Smooth muscle cell (in vitro differentiated cells): ENCODE measurements around the gene GINS1. TPM values are rescaled to one million over a fixed set of nuclear protein-coding genes. Genes with fewer than 3 reads are reported as not detected.

Experiments
- DNase-seq: peaks from one replicate; lab custom pipeline; 2025; ENCODE audit not compliant: unreplicated experiment; lab: John Stamatoyannopoulos, UW
- H2AFZ ChIP-seq: fragments of 200-600 bp; sonication (generic); 2 replicates; pipeline ENCODE4 v1.6.0; 2016; ENCODE audit warnings: antibody characterized with exemption, low read depth, mild to moderate bottlenecking
- H3F3A ChIP-seq: fragments of 200-600 bp; sonication (generic); 2 replicates; pipeline ENCODE4 v1.6.0; 2017; ENCODE audit warnings: antibody characterized with exemption, low read depth
- H3K27ac ChIP-seq: fragments of 200-600 bp; sonication (generic); 2 replicates; pipeline ENCODE4 v1.5.1; 2016; ENCODE audit warnings: low read depth, mild to moderate bottlenecking
- H3K27me3 ChIP-seq: fragments of 200-600 bp; sonication (generic); 2 replicates; pipeline ENCODE4 v1.6.1; 2016; ENCODE audit warnings: low read depth, mild to moderate bottlenecking
- H3K36me3 ChIP-seq: fragments of 200-600 bp; sonication (generic); 2 replicates; pipeline ENCODE4 v1.5.1; 2016; ENCODE audit warnings: low read depth
- H3K4me1 ChIP-seq: fragments of 200-600 bp; sonication (generic); 2 replicates; pipeline ENCODE4 v1.5.1; 2016; ENCODE audit warnings: low read depth
- H3K4me2 ChIP-seq: fragments of 200-600 bp; sonication (generic); 2 replicates; pipeline ENCODE4 v1.6.0; 2016; ENCODE audit warnings: mild to moderate bottlenecking
- H3K4me3 ChIP-seq: fragments of 200-600 bp; sonication (generic); 2 replicates; pipeline ENCODE4 v1.5.1; 2016; ENCODE audit warnings: mild to moderate bottlenecking
- H3K79me2 ChIP-seq: fragments of 200-600 bp; sonication (generic); 2 replicates; pipeline ENCODE4 v1.6.0; 2016; ENCODE audit warnings: low read depth, mild to moderate bottlenecking
- H3K9ac ChIP-seq: fragments of 200-600 bp; sonication (generic); 2 replicates; pipeline ENCODE4 v1.6.0; 2016; ENCODE audit warnings: low read depth
- H3K9me3 ChIP-seq: fragments of 200-600 bp; sonication (generic); replicated peaks from 2 replicates; pipeline ENCODE4 v1.5.1; 2016; ENCODE audit warnings: low read depth
- H4K20me1 ChIP-seq: fragments of 200-600 bp; sonication (generic); 2 replicates; pipeline ENCODE4 v1.6.0; 2016; ENCODE audit warnings: low read depth
- CTCF ChIP-seq: fragments of 200-600 bp; sonication (generic); IDR thresholded peaks from 2 replicates; pipeline ENCODE4 v1.5.1; 2017; ENCODE audit warnings: borderline replicate concordance, mild to moderate bottlenecking, antibody characterized with exemption; ENCODE audit not compliant: insufficient read depth, poor library complexity, severe bottlenecking
- WGBS: methylation state at CpG from one replicate; pipeline ENCODE4 v1.1.7; 2016; ENCODE audit warnings: low lambda C conversion rate; 5-methylcytosine and 5-hydroxymethylcytosine counted together
- polyA plus RNA-seq: library from polyadenylated mRNA; unstranded; fragments of >200 nt; fragmentation: Nextera tagmentation; extraction: Ambion mirVana; gene quantifications from 2 replicates; pipeline ENCODE4 v1.2.1, GENCODE V29; 2016
- total RNA-seq: library from RNA; depleted of rRNA; stranded (reverse); fragments of >200 nt; gene quantifications from 2 replicates; pipeline ENCODE4 v1.2.3, GENCODE V29; 2014

GINS1 gene
- total and polyA plus RNA-seq, 2 experiments from 2014 or later = 5.9 to 9.3 TPM

GRCh38 chr20:25461786-25462545, 54.5 kb downstream of the GINS1 start:
- no peak overlapping the region for H3K4me3 ChIP-seq
- no peak overlapping the region for H3K4me2 ChIP-seq
- no peak overlapping the region for H2AFZ ChIP-seq
- H3K9me3 ChIP-seq = no peaks in the 10 kb centered on the region
- H3K9ac ChIP-seq = no peak overlapping the region
- WGBS = 96% methylated on average over 18 of the region's 18 CpGs
- H4K20me1 ChIP-seq = no peaks in the 10 kb centered on the region
- no peaks in the 10 kb centered on the region for H3K4me1 ChIP-seq
- H3F3A ChIP-seq = no peaks in the 10 kb centered on the region
- no peak for TF ChIP-seq CTCF
- H3K27me3 ChIP-seq = no peaks in the 10 kb centered on the region
- H3K79me2 ChIP-seq = no peaks in the 10 kb centered on the region
- H3K27ac ChIP-seq = no peak overlapping the region
- no peaks in the 10 kb centered on the region for H3K36me3 ChIP-seq
- DNase-seq = no peak

- H3K4me1 ChIP-seq = no peaks in the 10 kb centered on the region
- H3K9ac ChIP-seq = no peak overlapping the region
- no peaks in the 10 kb centered on the region for H3F3A ChIP-seq
- no peak overlapping the region for H3K4me2 ChIP-seq
- no peaks in the 10 kb centered on the region for H4K20me1 ChIP-seq
- H3K27me3 ChIP-seq = no peaks in the 10 kb centered on the region
- no peak overlapping the region for H2AFZ ChIP-seq
- no peaks in the 10 kb centered on the region for H3K9me3 ChIP-seq
- H3K36me3 ChIP-seq = no peaks in the 10 kb centered on the region
- no peak for DNase-seq
- H3K79me2 ChIP-seq = no peaks in the 10 kb centered on the region
- 86% methylated on average over 13 of the region's 13 CpGs for WGBS
- H3K4me3 ChIP-seq = no peak overlapping the region
- TF ChIP-seq CTCF = no peak
- H3K27ac ChIP-seq = no peak overlapping the region
Measured at GRCh38 chr20:25464501-25465242, 57.2 kb downstream of the GINS1 start.

- TF ChIP-seq CTCF = no peak
- Histone ChIP-seq H2AFZ (no peak overlapping the region), H3F3A (no peaks in the 10 kb centered on the region), H3K9ac (no peak overlapping the region), H3K27ac (no peak overlapping the region), H3K4me1 (no peaks in the 10 kb centered on the region), H4K20me1 (no peaks in the 10 kb centered on the region), H3K36me3 (no peaks in the 10 kb centered on the region), H3K4me3 (no peak overlapping the region), H3K4me2 (no peak overlapping the region), H3K9me3 (no peaks in the 10 kb centered on the region), H3K79me2 (no peaks in the 10 kb centered on the region), H3K27me3 (no peaks in the 10 kb centered on the region)
- WGBS = 95% methylated on average over 15 of the region's 15 CpGs
- DNase-seq = no peak
Measured at GRCh38 chr20:25465243-25466135, 58.0 kb downstream of the GINS1 start.
